ENCODE results near the gene PALLD.

The PALLD gene

DNA sequence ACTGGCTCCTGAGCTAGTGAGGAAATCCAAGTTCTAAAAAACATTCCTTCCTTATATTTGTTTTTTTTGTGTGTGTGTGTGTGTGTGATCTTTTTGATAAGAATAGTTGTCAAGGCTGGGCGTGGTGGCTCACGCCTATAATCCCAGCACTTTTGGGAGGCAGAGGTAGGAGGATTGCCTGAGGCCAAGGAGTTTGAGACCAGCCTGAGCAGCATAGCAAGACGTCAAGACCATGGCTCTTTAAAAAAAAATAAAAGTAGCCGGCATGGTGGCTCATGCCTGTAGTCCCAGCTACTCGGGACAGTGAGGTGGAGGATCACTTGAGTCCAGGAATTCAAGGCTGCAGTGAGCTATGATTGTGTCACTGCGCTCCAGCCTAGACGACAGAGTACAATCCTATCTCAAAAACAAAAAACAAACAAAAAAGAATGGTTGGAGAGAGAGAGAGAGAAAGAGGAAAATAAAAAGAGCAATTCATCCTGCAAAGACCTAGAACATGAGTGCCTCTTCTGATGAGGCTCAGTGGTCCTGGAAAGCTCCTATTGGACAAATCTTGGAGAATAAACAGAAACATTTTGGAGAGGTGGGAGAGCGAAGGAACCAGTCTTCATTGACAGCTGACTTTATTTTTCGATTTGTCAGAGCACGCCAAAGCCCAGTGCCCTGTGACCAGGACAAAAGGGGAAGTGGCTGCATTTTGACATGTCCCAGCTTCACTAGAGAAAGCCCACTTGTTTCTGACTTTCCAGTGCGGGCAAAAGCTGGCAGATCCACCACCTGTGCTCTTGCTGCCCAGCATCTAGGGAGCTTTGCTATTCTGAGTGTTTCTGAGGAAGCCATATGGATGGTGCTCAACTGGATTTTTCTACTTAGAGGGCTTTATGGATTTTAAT, 244.7 kb downstream of the PALLD start:
- no peaks in the 10 kb centered on the region for H3K27me3 ChIP-seq (replicated peaks; ENCODE audit: insufficient read depth, low read length)
- H3K9me2 ChIP-seq (replicated peaks; ENCODE audit: insufficient read depth, low read length): no peaks in the 10 kb centered on the region
- DNase-seq: no peak
- TF ChIP-seq EZH2 (optimal IDR thresholded peaks at IDR 0.05; ENCODE audit: low read depth, low read length): no peak
- TF ChIP-seq, protein P1, sequence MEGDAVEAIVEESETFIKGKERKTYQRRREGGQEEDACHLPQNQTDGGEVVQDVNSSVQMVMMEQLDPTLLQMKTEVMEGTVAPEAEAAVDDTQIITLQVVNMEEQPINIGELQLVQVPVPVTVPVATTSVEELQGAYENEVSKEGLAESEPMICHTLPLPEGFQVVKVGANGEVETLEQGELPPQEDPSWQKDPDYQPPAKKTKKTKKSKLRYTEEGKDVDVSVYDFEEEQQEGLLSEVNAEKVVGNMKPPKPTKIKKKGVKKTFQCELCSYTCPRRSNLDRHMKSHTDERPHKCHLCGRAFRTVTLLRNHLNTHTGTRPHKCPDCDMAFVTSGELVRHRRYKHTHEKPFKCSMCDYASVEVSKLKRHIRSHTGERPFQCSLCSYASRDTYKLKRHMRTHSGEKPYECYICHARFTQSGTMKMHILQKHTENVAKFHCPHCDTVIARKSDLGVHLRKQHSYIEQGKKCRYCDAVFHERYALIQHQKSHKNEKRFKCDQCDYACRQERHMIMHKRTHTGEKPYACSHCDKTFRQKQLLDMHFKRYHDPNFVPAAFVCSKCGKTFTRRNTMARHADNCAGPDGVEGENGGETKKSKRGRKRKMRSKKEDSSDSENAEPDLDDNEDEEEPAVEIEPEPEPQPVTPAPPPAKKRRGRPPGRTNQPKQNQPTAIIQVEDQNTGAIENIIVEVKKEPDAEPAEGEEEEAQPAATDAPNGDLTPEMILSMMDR (IDR thresholded peaks at IDR 0.05; ENCODE audit: low read length): no peak
- TF ChIP-seq EZH2phosphoT487 (IDR thresholded peaks at IDR 0.05; ENCODE audit: low read length): no peak
- no peaks in the 10 kb centered on the region for H3K79me2 ChIP-seq (ENCODE audit: low read length)
- no peaks in the 10 kb centered on the region for H3K9me3 ChIP-seq (replicated peaks; ENCODE audit: insufficient read depth, low read length)
- H3F3A ChIP-seq (ENCODE audit: insufficient read depth, low read length): no peaks in the 10 kb centered on the region
- no peaks in the 10 kb centered on the region for H4K20me1 ChIP-seq (ENCODE audit: insufficient read depth, low read length)
- H3K36me3 ChIP-seq (replicated peaks; ENCODE audit: insufficient read depth, low read length): no peaks in the 10 kb centered on the region
- no peak overlapping the region for H3K4me3 ChIP-seq (ENCODE audit: low read length)
- no peaks in the 10 kb centered on the region for H3K4me1 ChIP-seq (ENCODE audit: low read length)
- H3K9ac ChIP-seq (ENCODE audit: low read length): no peak overlapping the region
- no peak overlapping the region for H3K4me2 ChIP-seq (ENCODE audit: low read depth, low read length)
- no peak overlapping the region for H2AFZ ChIP-seq (ENCODE audit: low read length)
- H3K27ac ChIP-seq (ENCODE audit: low read length): no peak overlapping the region

DNA sequence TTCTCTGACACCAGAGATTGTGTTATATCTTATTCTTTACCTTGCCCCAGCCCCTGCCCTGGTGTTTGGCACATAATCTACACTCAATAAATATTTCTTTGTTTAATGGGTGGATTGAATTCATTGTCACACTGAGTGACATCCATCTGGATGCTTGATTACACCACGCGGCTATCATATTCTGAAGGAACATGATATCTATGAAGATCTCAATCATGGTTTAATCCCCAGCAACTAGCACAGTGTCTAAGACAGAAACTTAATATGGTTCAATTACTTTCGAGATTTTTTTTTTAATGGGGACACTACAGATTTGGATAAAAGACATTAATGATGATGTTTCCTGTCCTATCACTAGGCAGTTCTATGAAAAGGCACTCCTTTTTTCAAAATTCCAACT, 246.3 kb downstream of the PALLD start:
- H3K4me3 ChIP-seq (ENCODE audit: low read length): no peak overlapping the region
- H3K27me3 ChIP-seq (replicated peaks; ENCODE audit: insufficient read depth, low read length): no peaks in the 10 kb centered on the region
- H4K20me1 ChIP-seq (ENCODE audit: insufficient read depth, low read length): no peaks in the 10 kb centered on the region
- no peaks in the 10 kb centered on the region for H3K4me1 ChIP-seq (ENCODE audit: low read length)
- DNase-seq: no peak
- no peak overlapping the region for H3K27ac ChIP-seq (ENCODE audit: low read length)
- H3K4me2 ChIP-seq (ENCODE audit: low read depth, low read length): no peak overlapping the region
- TF ChIP-seq EZH2 (optimal IDR thresholded peaks at IDR 0.05; ENCODE audit: low read depth, low read length) (no peak), EZH2phosphoT487 (IDR thresholded peaks at IDR 0.05; ENCODE audit: low read length) (no peak)
- TF ChIP-seq, protein P1 (IDR thresholded peaks at IDR 0.05; ENCODE audit: low read length): no peak
- no peaks in the 10 kb centered on the region for H3K9me2 ChIP-seq (replicated peaks; ENCODE audit: insufficient read depth, low read length)
- H3F3A ChIP-seq (ENCODE audit: insufficient read depth, low read length): no peaks in the 10 kb centered on the region
- H3K9me3 ChIP-seq (replicated peaks; ENCODE audit: insufficient read depth, low read length): no peaks in the 10 kb centered on the region
- H3K79me2 ChIP-seq (ENCODE audit: low read length): no peaks in the 10 kb centered on the region
- no peak overlapping the region for H2AFZ ChIP-seq (ENCODE audit: low read length)
- H3K36me3 ChIP-seq (replicated peaks; ENCODE audit: insufficient read depth, low read length): no peaks in the 10 kb centered on the region
- no peak overlapping the region for H3K9ac ChIP-seq (ENCODE audit: low read length)

DNA sequence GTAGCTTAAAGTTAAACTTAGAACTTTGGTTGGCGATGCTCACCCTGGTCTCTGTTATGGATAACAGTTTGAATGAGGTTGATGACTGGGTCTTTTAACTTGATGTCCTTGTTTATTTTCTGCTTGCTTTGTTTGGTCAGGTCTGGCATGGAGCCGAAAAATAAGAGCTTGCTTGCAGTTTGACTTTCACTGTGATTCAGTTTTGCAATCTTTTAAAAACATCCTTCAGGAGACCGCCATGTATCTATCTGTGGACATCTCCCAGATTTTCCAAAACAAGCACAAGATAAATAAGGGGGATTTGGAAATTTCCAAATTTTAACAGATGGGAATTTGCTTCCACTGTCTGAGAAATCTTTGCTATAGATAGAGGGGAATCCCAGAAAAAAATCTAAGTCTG, 246.7 kb downstream of the PALLD start:
- H3K9me2 ChIP-seq (replicated peaks; ENCODE audit: insufficient read depth, low read length): no peaks in the 10 kb centered on the region
- H3K9me3 ChIP-seq (replicated peaks; ENCODE audit: insufficient read depth, low read length): no peaks in the 10 kb centered on the region
- TF ChIP-seq EZH2 (optimal IDR thresholded peaks at IDR 0.05; ENCODE audit: low read depth, low read length): no peak
- TF ChIP-seq, protein P1 (IDR thresholded peaks at IDR 0.05; ENCODE audit: low read length): no peak
- no peak for TF ChIP-seq EZH2phosphoT487 (IDR thresholded peaks at IDR 0.05; ENCODE audit: low read length)
- DNase-seq: no peak
- H2AFZ ChIP-seq (ENCODE audit: low read length): no peak overlapping the region
- H3K79me2 ChIP-seq (ENCODE audit: low read length): no peaks in the 10 kb centered on the region
- no peaks in the 10 kb centered on the region for H4K20me1 ChIP-seq (ENCODE audit: insufficient read depth, low read length)
- no peaks in the 10 kb centered on the region for H3K4me1 ChIP-seq (ENCODE audit: low read length)
- H3K36me3 ChIP-seq (replicated peaks; ENCODE audit: insufficient read depth, low read length): no peaks in the 10 kb centered on the region
- H3K4me2 ChIP-seq (ENCODE audit: low read depth, low read length): no peak overlapping the region
- no peak overlapping the region for H3K9ac ChIP-seq (ENCODE audit: low read length)
- H3K27me3 ChIP-seq (replicated peaks; ENCODE audit: insufficient read depth, low read length): no peaks in the 10 kb centered on the region
- H3K27ac ChIP-seq (ENCODE audit: low read length): no peak overlapping the region
- H3F3A ChIP-seq (ENCODE audit: insufficient read depth, low read length): no peaks in the 10 kb centered on the region
- no peak overlapping the region for H3K4me3 ChIP-seq (ENCODE audit: low read length)
